ENCODE data around the gene INSL4.

The INSL4 gene

GRCh38 chr9:5231212-5231611 lies at the start of gene INSL4:
Gene INSL4, plus strand, starts transcription at chr9:5231419. Its CDS starts 105 bp downstream, at chr9:5231524.
- DNase-seq (ENCODE audit: low read depth): no peak

- no peak for DNase-seq (ENCODE audit: low read depth)
Measured at GRCh38 chr9:5184776-5185175, 46.4 kb upstream of the INSL4 start.

GRCh38 chr9:5185220-5185840 lies 45.9 kb upstream of the INSL4 start, which contains the start of gene INSL6:
Gene INSL6, minus strand, starts transcription at chr9:5185639. Its CDS starts 37 bp downstream, at chr9:5185602.
- no peak for DNase-seq (ENCODE audit: low read depth)

GRCh38 chr9:5186416-5187169 lies 44.6 kb upstream of the INSL4 start:
- peak; percentile 32 for DNase-seq (ENCODE audit: low read depth)

- DNase-seq (ENCODE audit: low read depth): no peak
Measured at GRCh38 chr9:5188060-5188984, 42.9 kb upstream of the INSL4 start.

GRCh38 chr9:5191985-5192384 lies 39.2 kb upstream of the INSL4 start:
- no peak for DNase-seq (ENCODE audit: low read depth)

GRCh38 chr9:5193345-5193744 lies 37.9 kb upstream of the INSL4 start:
- DNase-seq (ENCODE audit: low read depth): no peak

GRCh38 chr9:5195463-5195862 lies 35.8 kb upstream of the INSL4 start:
- no peak for DNase-seq (ENCODE audit: low read depth)

- DNase-seq (ENCODE audit: low read depth): no peak
Measured at GRCh38 chr9:5205071-5205470, 26.1 kb upstream of the INSL4 start.

- no peak for DNase-seq (ENCODE audit: low read depth)
Measured at GRCh38 chr9:5230554-5230953, 665 bp upstream of the INSL4 start.

- DNase-seq (ENCODE audit: low read depth): no peak
Measured at GRCh38 chr9:5263351-5264218, 32.4 kb downstream of the INSL4 start.

- DNase-seq (ENCODE audit: low read depth): no peak
Measured at GRCh38 chr9:5264219-5264595, 33.0 kb downstream of the INSL4 start.

- no peak for DNase-seq (ENCODE audit: low read depth)
Measured at GRCh38 chr9:5265939-5266338, 34.7 kb downstream of the INSL4 start.

GRCh38 chr9:5269249-5269715 lies 38.1 kb downstream of the INSL4 start:
- DNase-seq (ENCODE audit: low read depth): no peak

GRCh38 chr9:5274770-5275169 lies 43.6 kb downstream of the INSL4 start:
- no peak for DNase-seq (ENCODE audit: low read depth)

GRCh38 chr9:5278486-5278885 lies 47.3 kb downstream of the INSL4 start:
- DNase-seq (ENCODE audit: low read depth): no peak
